Neural cell (in vitro differentiated cells): ENCODE results near the gene POLE.

Source experiments
- EP300 ChIP-seq: fragments of 450-650 bp; conservative IDR thresholded peaks from 2 replicates; pipeline ENCODE4 v1.6.1; 2014; ENCODE audit warnings: antibody characterized with exemption, mild to moderate bottlenecking, moderate library complexity; ENCODE audit not compliant: poor library complexity, severe bottlenecking
- EZH2 ChIP-seq: fragments of 200-600, 300-800 bp; shearing (Covaris generic), sonication (generic); IDR thresholded peaks from 2 replicates; pipeline ENCODE4 v1.6.1; 2014; ENCODE audit warnings: antibody characterized with exemption, low read length, borderline replicate concordance, mild to moderate bottlenecking; ENCODE audit not compliant: insufficient read depth, poor library complexity, severe bottlenecking
- TF ChIP-seq, protein P1 (sequence below): fragments of 450-650 bp; IDR thresholded peaks from 2 replicates; pipeline ENCODE4 v1.5.1; 2014; ENCODE audit warnings: antibody characterized with exemption, mild to moderate bottlenecking, moderate library complexity; ENCODE audit not compliant: poor library complexity, severe bottlenecking

DNA sequence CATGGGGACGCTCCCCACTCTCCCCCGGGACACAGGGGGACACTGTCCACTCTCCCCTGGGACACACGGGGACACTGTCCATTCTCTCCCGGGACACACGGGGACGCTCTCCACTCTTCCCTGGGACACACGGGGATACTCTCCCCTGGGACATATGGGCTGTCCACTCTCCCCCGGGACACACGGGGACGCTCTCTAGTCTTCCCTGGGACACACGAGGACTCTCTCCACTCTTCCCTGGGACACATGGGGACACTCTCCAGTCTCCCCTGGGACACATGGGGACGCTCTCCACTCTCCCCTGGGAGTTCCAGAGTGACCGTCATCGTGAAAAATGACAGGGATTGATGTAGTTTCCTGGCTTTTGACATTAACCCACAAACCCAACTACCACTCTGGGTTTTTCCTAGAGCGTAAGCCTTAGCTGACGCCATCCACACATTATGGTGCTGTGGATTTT, 71.5 kb downstream of the POLE start:
- TF ChIP-seq, protein P1, sequence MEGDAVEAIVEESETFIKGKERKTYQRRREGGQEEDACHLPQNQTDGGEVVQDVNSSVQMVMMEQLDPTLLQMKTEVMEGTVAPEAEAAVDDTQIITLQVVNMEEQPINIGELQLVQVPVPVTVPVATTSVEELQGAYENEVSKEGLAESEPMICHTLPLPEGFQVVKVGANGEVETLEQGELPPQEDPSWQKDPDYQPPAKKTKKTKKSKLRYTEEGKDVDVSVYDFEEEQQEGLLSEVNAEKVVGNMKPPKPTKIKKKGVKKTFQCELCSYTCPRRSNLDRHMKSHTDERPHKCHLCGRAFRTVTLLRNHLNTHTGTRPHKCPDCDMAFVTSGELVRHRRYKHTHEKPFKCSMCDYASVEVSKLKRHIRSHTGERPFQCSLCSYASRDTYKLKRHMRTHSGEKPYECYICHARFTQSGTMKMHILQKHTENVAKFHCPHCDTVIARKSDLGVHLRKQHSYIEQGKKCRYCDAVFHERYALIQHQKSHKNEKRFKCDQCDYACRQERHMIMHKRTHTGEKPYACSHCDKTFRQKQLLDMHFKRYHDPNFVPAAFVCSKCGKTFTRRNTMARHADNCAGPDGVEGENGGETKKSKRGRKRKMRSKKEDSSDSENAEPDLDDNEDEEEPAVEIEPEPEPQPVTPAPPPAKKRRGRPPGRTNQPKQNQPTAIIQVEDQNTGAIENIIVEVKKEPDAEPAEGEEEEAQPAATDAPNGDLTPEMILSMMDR = no peak
- no peak for TF ChIP-seq EZH2
- TF ChIP-seq EP300 = no peak
